ENCODE data around the gene SNTB2.

Gene SNTB2

GRCh38 chr16:69179328-69180010 lies 7.5 kb upstream of the SNTB2 start:
- DNase-seq (ENCODE audit: low read depth in 2 of 2): no peak

- no peak for DNase-seq (ENCODE audit: low read depth in 2 of 2)
These were observed 7.0 kb upstream of the SNTB2 start for GRCh38 chr16:69180011-69180338.

DNA sequence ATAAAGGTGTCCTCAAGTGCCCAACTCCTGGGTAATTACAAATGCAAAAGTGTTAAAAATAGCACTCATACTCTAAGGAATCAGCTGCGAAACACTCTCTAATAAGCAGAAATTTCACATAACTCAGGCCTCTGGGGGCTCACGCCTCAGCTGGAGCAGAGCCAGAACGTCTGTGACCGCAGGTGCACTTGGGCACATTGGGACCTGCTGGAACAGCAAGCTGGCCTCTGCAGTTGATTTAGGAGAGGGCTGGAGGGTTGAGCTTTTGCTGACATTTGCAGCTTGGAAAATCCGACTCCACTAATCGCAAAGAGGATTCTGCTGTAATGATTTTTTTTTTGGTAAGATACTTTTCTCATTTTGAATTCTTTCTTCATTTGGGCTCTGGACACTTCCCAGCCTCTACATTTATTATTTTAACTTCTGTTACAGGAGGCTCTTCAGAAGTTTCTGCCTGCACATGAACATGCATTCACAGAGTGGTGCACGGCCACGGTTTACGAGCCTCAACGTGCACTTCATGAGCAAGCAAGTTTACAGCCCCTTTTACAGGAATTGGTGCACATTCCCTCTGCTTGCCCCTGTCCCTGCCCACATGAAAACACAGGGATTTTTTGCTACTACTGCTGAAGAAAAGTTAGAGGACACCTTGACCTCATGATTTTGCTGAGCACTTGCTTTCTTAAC lies 4.1 kb upstream of the SNTB2 start:
- no peak for DNase-seq (ENCODE audit: low read depth in 2 of 2)

DNA sequence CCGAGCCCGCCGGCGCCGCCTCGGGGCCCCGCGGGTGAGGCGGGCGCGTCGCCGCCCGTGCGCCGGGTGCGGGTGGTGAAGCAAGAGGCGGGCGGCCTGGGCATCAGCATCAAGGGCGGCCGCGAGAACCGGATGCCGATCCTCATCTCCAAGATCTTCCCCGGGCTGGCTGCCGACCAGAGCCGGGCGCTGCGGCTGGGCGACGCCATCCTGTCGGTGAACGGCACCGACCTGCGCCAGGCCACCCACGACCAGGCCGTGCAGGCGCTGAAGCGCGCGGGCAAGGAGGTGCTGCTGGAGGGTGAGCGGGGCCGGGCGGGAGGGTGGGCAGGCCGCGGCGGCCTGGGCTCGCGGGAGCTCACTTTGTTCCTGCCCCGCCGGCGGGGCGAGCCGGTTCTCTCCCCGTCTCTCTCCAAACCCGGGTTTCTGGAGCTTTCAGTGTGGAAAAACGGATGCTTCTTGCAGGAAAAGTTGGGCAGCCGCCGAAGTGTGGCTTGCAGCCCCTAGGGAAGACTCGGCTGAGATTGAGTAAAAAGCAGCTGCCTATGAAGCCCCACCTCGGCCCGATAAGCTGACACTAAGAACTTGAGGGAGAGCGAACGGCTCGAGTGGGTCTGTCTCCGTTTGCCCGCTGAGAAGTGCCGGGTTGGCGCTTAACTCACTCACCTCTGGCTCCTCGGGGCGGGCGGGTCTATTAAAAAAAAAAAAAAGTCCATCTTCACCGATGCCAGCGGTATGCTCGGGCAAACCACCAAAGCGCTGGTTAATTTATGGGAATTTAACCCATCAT lies 677 bp downstream of the SNTB2 start:
- DNase-seq (ENCODE audit: low read depth in 2 of 2): no peak

GRCh38 chr16:69188236-69188549 lies 1.2 kb downstream of the SNTB2 start:
- DNase-seq (ENCODE audit: low read depth in 2 of 2): no peak

- DNase-seq (ENCODE audit: low read depth in 2 of 2): no peak
These were observed 1.8 kb downstream of the SNTB2 start for GRCh38 chr16:69188716-69189115.

DNA sequence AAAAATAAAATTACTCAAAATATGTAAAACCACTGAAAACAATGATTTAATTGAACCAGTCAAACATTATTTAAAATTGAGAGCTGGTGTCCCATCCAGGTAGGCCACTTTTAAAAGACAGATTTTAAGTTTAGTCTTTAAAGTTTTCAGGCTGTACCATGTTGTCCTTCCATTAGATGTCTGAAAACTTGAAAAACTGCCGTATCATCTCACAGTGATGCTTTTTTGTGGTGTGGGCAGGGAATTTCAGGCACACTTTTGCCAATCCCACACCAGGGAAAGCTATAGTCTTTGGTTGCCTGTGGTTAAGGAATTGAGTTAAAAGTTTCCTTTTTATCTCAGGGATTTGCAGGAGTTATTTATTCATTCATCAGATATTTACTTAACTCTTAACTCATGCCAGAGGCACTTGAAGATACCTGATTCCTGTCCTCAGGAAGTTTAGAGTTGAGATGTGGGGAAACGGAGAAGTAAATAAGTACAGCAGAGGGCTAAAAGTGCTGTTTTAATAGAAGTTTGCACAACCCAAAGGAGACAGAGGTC lies 3.2 kb downstream of the SNTB2 start:
- no peak for DNase-seq (ENCODE audit: low read depth in 2 of 2)

GRCh38 chr16:69190598-69190997 lies 3.6 kb downstream of the SNTB2 start:
- DNase-seq (ENCODE audit: low read depth in 2 of 2): no peak

DNA sequence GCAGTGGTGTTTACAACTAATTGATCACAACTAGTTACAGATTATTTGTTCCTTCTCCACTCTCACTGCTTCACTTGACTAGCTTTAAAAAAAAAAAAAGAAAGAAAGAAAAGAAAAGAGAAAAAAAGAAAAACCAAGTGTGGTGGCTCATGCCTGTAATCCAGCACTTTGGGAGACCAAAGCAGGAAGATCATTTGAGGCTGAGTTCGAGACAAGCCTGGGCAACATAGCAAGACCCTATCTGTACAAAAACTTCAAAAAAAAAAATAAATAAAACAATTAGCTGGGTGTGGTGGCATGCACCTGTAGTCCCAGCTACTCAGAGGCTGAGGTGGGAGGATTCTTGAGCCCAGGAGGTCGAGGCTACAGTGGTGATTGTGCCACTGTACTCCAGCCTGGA lies 4.2 kb downstream of the SNTB2 start:
- DNase-seq (ENCODE audit: low read depth in 2 of 2): no peak

- no peak for DNase-seq (ENCODE audit: low read depth in 2 of 2)
These were observed 6.9 kb downstream of the SNTB2 start for GRCh38 chr16:69193855-69194254.

GRCh38 chr16:69194488-69194887 lies 7.5 kb downstream of the SNTB2 start:
- no peak for DNase-seq (ENCODE audit: low read depth in 2 of 2)

DNA sequence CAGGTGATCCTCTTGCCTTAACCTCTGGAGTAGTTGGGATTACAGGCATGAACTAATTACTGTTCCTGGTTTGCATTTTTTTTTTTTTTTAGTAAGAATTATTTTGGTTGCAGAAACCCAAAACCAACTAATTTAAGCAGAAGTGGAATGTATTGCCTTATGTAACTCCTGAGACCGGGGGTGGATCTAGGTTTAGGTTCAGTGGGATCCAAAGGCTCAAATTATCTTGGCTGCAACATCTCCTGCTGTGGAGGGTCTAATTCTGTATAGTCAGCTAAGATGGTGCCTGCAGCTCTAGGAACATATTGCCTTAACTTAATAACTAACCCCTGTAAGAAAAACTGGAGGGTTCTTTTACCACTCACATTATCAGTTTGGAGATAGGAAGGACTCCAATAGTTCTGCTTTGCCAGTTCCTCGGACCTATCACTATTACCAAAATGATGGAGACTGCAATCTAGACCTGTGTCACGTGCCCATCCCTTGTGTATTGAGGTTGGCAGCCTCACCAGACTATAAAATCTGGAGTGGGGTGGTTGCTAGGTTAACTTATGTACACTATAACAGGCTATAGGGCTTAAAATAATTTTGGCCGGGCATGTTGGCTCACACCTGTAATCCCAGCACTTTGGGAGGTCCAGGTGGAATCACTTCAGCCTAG lies 8.5 kb downstream of the SNTB2 start:
- no peak for DNase-seq (ENCODE audit: low read depth in 2 of 2)

GRCh38 chr16:69197573-69197972 lies 10.6 kb downstream of the SNTB2 start:
- no peak for DNase-seq (ENCODE audit: low read depth in 2 of 2)

- no peak for DNase-seq (ENCODE audit: low read depth in 2 of 2)
These were observed 12.4 kb downstream of the SNTB2 start for GRCh38 chr16:69199382-69199781.

DNA sequence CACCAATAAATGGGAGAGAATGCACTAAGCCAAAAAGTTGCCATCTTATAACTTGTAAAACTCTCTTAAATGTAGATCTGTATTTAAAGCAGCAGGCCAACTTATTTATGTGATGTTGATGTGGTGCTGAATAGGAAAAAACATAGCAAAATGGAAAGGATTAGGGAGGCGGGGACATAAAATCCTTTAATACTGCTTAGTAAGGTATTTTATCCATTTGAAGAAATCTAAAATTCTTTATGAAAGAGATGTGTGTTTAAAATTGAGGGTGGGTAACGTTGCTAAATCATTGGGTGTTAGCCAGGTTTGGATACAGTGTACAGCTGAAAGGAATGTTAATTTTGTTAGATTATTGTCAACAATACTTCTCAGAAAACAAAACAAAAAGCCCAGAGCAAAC lies 14.3 kb downstream of the SNTB2 start:
- no peak for DNase-seq (ENCODE audit: low read depth in 2 of 2)

- DNase-seq (ENCODE audit: low read depth in 2 of 2): no peak
These were observed 14.8 kb downstream of the SNTB2 start for GRCh38 chr16:69201787-69202186.

DNA sequence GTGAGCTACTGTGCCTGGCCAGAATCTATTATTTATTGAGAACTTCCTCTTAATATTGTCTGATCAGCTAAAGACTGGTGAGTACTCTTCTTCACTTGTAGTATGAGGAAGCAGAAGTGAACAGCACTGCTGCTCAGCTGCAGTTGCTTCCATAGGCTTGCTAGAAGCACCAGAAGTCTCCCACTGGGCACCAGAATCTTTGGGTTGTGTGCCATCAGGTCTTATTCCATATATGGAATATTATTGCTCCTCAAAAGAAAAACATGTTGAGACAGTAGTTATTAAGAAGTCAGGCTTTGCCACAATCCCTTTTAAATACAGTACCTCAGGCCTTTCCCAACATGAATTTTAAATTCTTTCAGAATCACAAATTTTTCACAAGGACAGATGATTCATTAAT lies 17.2 kb downstream of the SNTB2 start:
- DNase-seq (ENCODE audit: low read depth in 2 of 2): no peak

GRCh38 chr16:69209735-69210134 lies 22.8 kb downstream of the SNTB2 start:
- no peak for DNase-seq (ENCODE audit: low read depth in 2 of 2)

GRCh38 chr16:69217433-69217832 lies 30.5 kb downstream of the SNTB2 start:
- DNase-seq (ENCODE audit: low read depth in 2 of 2): no peak

DNA sequence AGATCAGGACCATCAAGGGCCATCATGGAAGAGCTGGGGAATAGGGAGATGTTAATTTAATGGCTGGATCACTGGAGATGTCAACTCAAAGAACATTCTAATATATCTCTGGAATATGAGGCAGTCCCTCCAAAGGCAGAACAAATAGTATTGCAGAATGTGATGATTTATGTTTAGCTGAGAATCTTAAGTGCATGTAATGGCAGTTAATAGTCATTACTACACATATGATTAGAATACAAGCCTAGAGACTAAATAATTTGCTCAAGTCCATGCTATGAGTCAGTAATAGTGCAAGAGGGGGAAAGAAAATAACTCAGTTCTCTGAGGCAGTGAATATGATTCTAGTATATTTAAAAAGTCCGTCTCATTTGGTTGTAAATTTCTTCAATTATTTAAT lies 32.3 kb downstream of the SNTB2 start:
- no peak for DNase-seq (ENCODE audit: low read depth in 2 of 2)

GRCh38 chr16:69223882-69224281 lies 36.9 kb downstream of the SNTB2 start:
- no peak for DNase-seq (ENCODE audit: low read depth in 2 of 2)

- DNase-seq (ENCODE audit: low read depth in 2 of 2): no peak
These were observed 38.2 kb downstream of the SNTB2 start for GRCh38 chr16:69225121-69225520.
